ENCODE measurements around the gene DNAAF1.

Gene DNAAF1

GRCh38 chr16:84159007-84159406, 13.9 kb downstream of the DNAAF1 start:
- no peaks in the 10 kb centered on the region for H3K4me1 ChIP-seq (ENCODE audit: insufficient read depth, low read length, poor library complexity, severe bottlenecking)
- no peak overlapping the region for H3K4me2 ChIP-seq (ENCODE audit: low read depth, low read length, poor library complexity, severe bottlenecking)
- no peaks in the 10 kb centered on the region for H3F3A ChIP-seq (ENCODE audit: low read depth)
- H3K79me2 ChIP-seq (ENCODE audit: insufficient read depth, low read length) = no peaks in the 10 kb centered on the region
- H3K27me3 ChIP-seq (ENCODE audit: insufficient read depth, low read length, poor library complexity, severe bottlenecking) = no peaks in the 10 kb centered on the region
- H3K36me3 ChIP-seq (ENCODE audit: insufficient read depth, low read length) = no peaks in the 10 kb centered on the region
- H3K9ac ChIP-seq (ENCODE audit: low read depth, low read length, poor library complexity, severe bottlenecking) = no peak overlapping the region
- H3K9me2 ChIP-seq (replicated peaks; ENCODE audit: low read depth, low read length) = no peaks in the 10 kb centered on the region
- H4K20me1 ChIP-seq (ENCODE audit: insufficient read depth, low read length, poor library complexity, severe bottlenecking) = no peaks in the 10 kb centered on the region
- no peak overlapping the region for H3K4me3 ChIP-seq (ENCODE audit: low read length, poor library complexity, severe bottlenecking)
- TF ChIP-seq EZH2phosphoT487 (IDR thresholded peaks at IDR 0.05; ENCODE audit: borderline replicate concordance) (no peak), CTCF (conservative IDR thresholded peaks at IDR 0.05; ENCODE audit: low read length) (no peak)
- H2AFZ ChIP-seq (ENCODE audit: low read length) = no peak overlapping the region
- H3K9me3 ChIP-seq (ENCODE audit: insufficient read depth, low read depth, low read length) = no peaks in the 10 kb centered on the region

- Histone ChIP-seq H3K4me3 (ENCODE audit: low read length, poor library complexity, severe bottlenecking) (no peak overlapping the region), H3K9ac (ENCODE audit: low read depth, low read length, poor library complexity, severe bottlenecking) (no peak overlapping the region), H3K4me1 (ENCODE audit: insufficient read depth, low read length, poor library complexity, severe bottlenecking) (no peaks in the 10 kb centered on the region), H3K9me3 (ENCODE audit: insufficient read depth, low read depth, low read length) (no peaks in the 10 kb centered on the region), H3K27me3 (ENCODE audit: insufficient read depth, low read length, poor library complexity, severe bottlenecking) (no peaks in the 10 kb centered on the region), H4K20me1 (ENCODE audit: insufficient read depth, low read length, poor library complexity, severe bottlenecking) (no peaks in the 10 kb centered on the region), H3K9me2 (replicated peaks; ENCODE audit: low read depth, low read length) (no peaks in the 10 kb centered on the region), H3K36me3 (ENCODE audit: insufficient read depth, low read length) (no peaks in the 10 kb centered on the region), H3K79me2 (ENCODE audit: insufficient read depth, low read length) (no peaks in the 10 kb centered on the region), H3F3A (ENCODE audit: low read depth) (no peaks in the 10 kb centered on the region), H3K4me2 (ENCODE audit: low read depth, low read length, poor library complexity, severe bottlenecking) (no peak overlapping the region), H2AFZ (ENCODE audit: low read length) (no peak overlapping the region)
- TF ChIP-seq CTCF (conservative IDR thresholded peaks at IDR 0.05; ENCODE audit: low read length) (no peak), EZH2phosphoT487 (IDR thresholded peaks at IDR 0.05; ENCODE audit: borderline replicate concordance) (no peak)
Observed at GRCh38 chr16:84159800-84160199, 14.7 kb downstream of the DNAAF1 start.

- Histone ChIP-seq H3K9me3 (ENCODE audit: insufficient read depth, low read depth, low read length) (no peaks in the 10 kb centered on the region), H3K79me2 (ENCODE audit: insufficient read depth, low read length) (no peaks in the 10 kb centered on the region), H3K9ac (ENCODE audit: low read depth, low read length, poor library complexity, severe bottlenecking) (no peak overlapping the region), H3K9me2 (replicated peaks; ENCODE audit: low read depth, low read length) (no peaks in the 10 kb centered on the region), H3K27me3 (ENCODE audit: insufficient read depth, low read length, poor library complexity, severe bottlenecking) (no peaks in the 10 kb centered on the region), H3K4me2 (ENCODE audit: low read depth, low read length, poor library complexity, severe bottlenecking) (no peak overlapping the region), H2AFZ (ENCODE audit: low read length) (no peak overlapping the region), H3K36me3 (ENCODE audit: insufficient read depth, low read length) (no peaks in the 10 kb centered on the region), H3F3A (ENCODE audit: low read depth) (no peaks in the 10 kb centered on the region), H4K20me1 (ENCODE audit: insufficient read depth, low read length, poor library complexity, severe bottlenecking) (no peaks in the 10 kb centered on the region), H3K4me3 (ENCODE audit: low read length, poor library complexity, severe bottlenecking) (no peak overlapping the region), H3K4me1 (ENCODE audit: insufficient read depth, low read length, poor library complexity, severe bottlenecking) (no peaks in the 10 kb centered on the region)
- TF ChIP-seq CTCF (conservative IDR thresholded peaks at IDR 0.05; ENCODE audit: low read length) (no peak), EZH2phosphoT487 (IDR thresholded peaks at IDR 0.05; ENCODE audit: borderline replicate concordance) (no peak)
Observed at GRCh38 chr16:84161037-84161436, 15.9 kb downstream of the DNAAF1 start.

All from Loucy (cell line).